ENCODE data around the gene RPS6KA3.

RPS6KA3 gene

GRCh38 chrX:20266810-20267606 lies at the start of gene RPS6KA3:
Gene RPS6KA3, minus strand, starts transcription at chrX:20266909. Its CDS starts 277 bp downstream, at chrX:20266632.
- no peak for DNase-seq (ENCODE audit: insufficient read length, low spot score)
- no peak for FAIRE-seq

GRCh38 chrX:20315140-20315539 lies 48.4 kb upstream of the RPS6KA3 start:
- FAIRE-seq (peak; percentile 4), DNase-seq (ENCODE audit: insufficient read length, low spot score) (peak; percentile 18)

- FAIRE-seq (no peak), DNase-seq (ENCODE audit: insufficient read length, low spot score) (no peak)
Observed at GRCh38 chrX:20313899-20314298, 47.2 kb upstream of the RPS6KA3 start.

GRCh38 chrX:20312018-20312417 lies 45.3 kb upstream of the RPS6KA3 start:
- DNase-seq (ENCODE audit: insufficient read length, low spot score) (no peak), FAIRE-seq (peak; percentile 31)

- FAIRE-seq (no peak), DNase-seq (ENCODE audit: insufficient read length, low spot score) (no peak)
Observed at GRCh38 chrX:20311505-20311904, 44.8 kb upstream of the RPS6KA3 start.

- FAIRE-seq: no peak
- DNase-seq (ENCODE audit: insufficient read length, low spot score): no peak
Observed at GRCh38 chrX:20309806-20310205, 43.1 kb upstream of the RPS6KA3 start.

- no peak for DNase-seq (ENCODE audit: insufficient read length, low spot score)
- FAIRE-seq: no peak
Observed at GRCh38 chrX:20306668-20307067, 40.0 kb upstream of the RPS6KA3 start.

GRCh38 chrX:20300822-20301221 lies 34.1 kb upstream of the RPS6KA3 start:
- FAIRE-seq: no peak
- no peak for DNase-seq (ENCODE audit: insufficient read length, low spot score)

GRCh38 chrX:20294957-20295356 lies 28.2 kb upstream of the RPS6KA3 start:
- no peak for FAIRE-seq
- DNase-seq (ENCODE audit: insufficient read length, low spot score): no peak

- FAIRE-seq (no peak), DNase-seq (ENCODE audit: insufficient read length, low spot score) (no peak)
Observed at GRCh38 chrX:20294284-20294683, 27.6 kb upstream of the RPS6KA3 start.

GRCh38 chrX:20285511-20285910 lies 18.8 kb upstream of the RPS6KA3 start:
- FAIRE-seq: no peak
- DNase-seq (ENCODE audit: insufficient read length, low spot score): no peak

GRCh38 chrX:20284992-20285391 lies 18.3 kb upstream of the RPS6KA3 start:
- FAIRE-seq (no peak), DNase-seq (ENCODE audit: insufficient read length, low spot score) (no peak)

GRCh38 chrX:20284444-20284843 lies 17.7 kb upstream of the RPS6KA3 start:
- no peak for FAIRE-seq
- DNase-seq (ENCODE audit: insufficient read length, low spot score): no peak

- DNase-seq (ENCODE audit: insufficient read length, low spot score) (no peak), FAIRE-seq (no peak)
Observed at GRCh38 chrX:20280938-20281337, 14.2 kb upstream of the RPS6KA3 start.

- FAIRE-seq: no peak
- DNase-seq (ENCODE audit: insufficient read length, low spot score): no peak
Observed at GRCh38 chrX:20274121-20274520, 7.4 kb upstream of the RPS6KA3 start.

- FAIRE-seq: no peak
- DNase-seq (ENCODE audit: insufficient read length, low spot score): no peak
Observed at GRCh38 chrX:20271730-20272129, 5.0 kb upstream of the RPS6KA3 start.

GRCh38 chrX:20271186-20271585 lies 4.5 kb upstream of the RPS6KA3 start:
- FAIRE-seq (no peak), DNase-seq (ENCODE audit: insufficient read length, low spot score) (no peak)

GRCh38 chrX:20270562-20270890 lies 3.8 kb upstream of the RPS6KA3 start:
- no peak for FAIRE-seq
- DNase-seq (ENCODE audit: insufficient read length, low spot score): no peak

GRCh38 chrX:20269848-20270561 lies 3.3 kb upstream of the RPS6KA3 start:
- FAIRE-seq: no peak
- DNase-seq (ENCODE audit: insufficient read length, low spot score): no peak

- FAIRE-seq: no peak
Observed at GRCh38 chrX:20267931-20268701, 1.4 kb upstream of the RPS6KA3 start.

GRCh38 chrX:20267607-20267930 lies 860 bp upstream of the RPS6KA3 start:
- FAIRE-seq: no peak

More at GRCh38 chrX:20267931-20268701, 1.4 kb upstream of the RPS6KA3 start:
- DNase-seq (ENCODE audit: insufficient read length, low spot score): no peak

More at GRCh38 chrX:20267607-20267930, 860 bp upstream of the RPS6KA3 start:
- no peak for DNase-seq (ENCODE audit: insufficient read length, low spot score)
